HepG2 (cell line): ENCODE measurements around the gene CDH12. TPM values are rescaled to one million over a fixed set of nuclear protein-coding genes. Genes with fewer than 3 reads are reported as not detected.

Experiments used
- ATAC-seq: fragments of 200-7000 bp; cut with Tn5 transposase; 3 replicates; pipeline ENCODE4 v1.9.1; 2020; ENCODE audit warnings: mild to moderate bottlenecking, moderate library complexity
- BruUV-seq: library from RNA; stranded (reverse); fragments of 400-500 nt; replicated peaks from 2 replicates; lab custom pipeline; 2021; lab: Mats Ljungman, UMichigan
- CTCF ChIA-PET: fragments of 300-600 bp; formaldehyde crosslinking; extraction: SDS; loops from one replicate; lab custom pipeline; 2021; ENCODE audit warnings: low total read pairs, inconsistent platforms, low intra/inter-chr PET ratio; lab: Yijun Ruan, JAX
- POLR2A ChIA-PET: fragments of 350-600 bp; sonication (Branson Sonifier 250); formaldehyde crosslinking; loops from one replicate; lab custom pipeline; 2020; ENCODE audit warnings: antibody characterized with exemption, inconsistent platforms; lab: Yijun Ruan, JAX
- DNase-seq: peaks from one replicate; pipeline ENCODE4 v3.0.0-alpha.2; 2015; ENCODE audit warnings: low spot score
- FAIRE-seq: peaks from 3 replicates; lab custom pipeline; 2011; peaks lifted over from hg19 to GRCh38; lab: Jason Lieb, UNC
- H2AFZ ChIP-seq: one replicate; pipeline ENCODE4 v1.6.1; 2011; ENCODE audit warnings: low read length, inconsistent platforms
- H3K27ac ChIP-seq: fragments of 300-600 bp; 3 replicates; pipeline ENCODE4 v1.8.0; 2011; ENCODE audit warnings: mixed run types, mild to moderate bottlenecking, mixed read lengths, low read length, inconsistent platforms; ENCODE audit not compliant: insufficient read depth; ENCODE audit errors: extremely low read length
- H3K27me3 ChIP-seq, 2 experiments: fragments of 200-600 bp in 1 of 2; 2 replicates in 1 of 2; 3 replicates in 1 of 2; pipeline versions ENCODE4 v1.6.0 to v1.8.0; 2011; ENCODE audit warnings: low read length in 2 of 2, mild to moderate bottlenecking in 2 of 2, moderate library complexity in 2 of 2, inconsistent platforms in 1 of 2; ENCODE audit not compliant: insufficient read depth in 2 of 2, control insufficient read depth in 1 of 2
- H3K36me3 ChIP-seq, 2 experiments: fragments of 200-600 bp in 1 of 2; replicated peaks in 1 of 2; 2 replicates in 1 of 2; 3 replicates in 1 of 2; pipeline versions ENCODE4 v1.5.1 to v1.8.0; 2011; ENCODE audit warnings: low read length in 2 of 2, inconsistent platforms in 1 of 2; ENCODE audit not compliant: insufficient read depth in 2 of 2, control insufficient read depth in 1 of 2
- H3K4me1 ChIP-seq: 2 replicates; pipeline ENCODE4 v1.5.1; 2012; ENCODE audit warnings: low read length, inconsistent platforms; ENCODE audit not compliant: insufficient read depth
- H3K4me2 ChIP-seq: 2 replicates; pipeline ENCODE4 v1.6.0; 2011; ENCODE audit warnings: low read depth, low read length, inconsistent platforms
- H3K4me3 ChIP-seq, 3 experiments: fragments of 200-600 bp in 1 of 3; sonication (generic), shearing (Covaris generic) in 1 of 3; replicated peaks in 1 of 3; 2 replicates each; pipeline ENCODE4 v1.5.1; 2011 to 2016; ENCODE audit warnings: low read length in 3 of 3, inconsistent platforms in 2 of 3, low read depth in 2 of 3, mild to moderate bottlenecking in 2 of 3, control low read depth in 1 of 3, mixed read lengths in 1 of 3; ENCODE audit not compliant: insufficient read depth in 1 of 3
- H3K79me2 ChIP-seq: one replicate; pipeline ENCODE4 v1.6.1; 2011; ENCODE audit warnings: low read length, inconsistent platforms; ENCODE audit not compliant: insufficient read depth
- H3K9ac ChIP-seq: 2 replicates; pipeline ENCODE4 v1.6.0; 2011; ENCODE audit warnings: mild to moderate bottlenecking, low read depth, low read length, inconsistent platforms; ENCODE audit not compliant: insufficient read depth
- H3K9me3 ChIP-seq: 2 replicates; pipeline ENCODE4 v1.5.1; 2012; ENCODE audit warnings: mild to moderate bottlenecking, low read length
- H4K20me1 ChIP-seq: 2 replicates; pipeline ENCODE4 v1.6.0; 2011; ENCODE audit warnings: inconsistent platforms, mild to moderate bottlenecking, low read length, moderate library complexity; ENCODE audit not compliant: insufficient read depth
- CHD4 ChIP-seq: fragments of 200-600 bp; sonication (generic); IDR thresholded peaks from 2 replicates; pipeline ENCODE4 v1.7.0; 2017; ENCODE audit warnings: mild to moderate bottlenecking, low read length, borderline replicate concordance
- EP300 ChIP-seq, 3 experiments: sonication (generic) in 1 of 3; formaldehyde crosslinking in 1 of 3; IDR thresholded peaks; 2 replicates each; pipeline versions ENCODE4 v1.5.1 to v1.6.1; 2011 to 2020; ENCODE audit warnings: low read depth in 2 of 3, low read length in 2 of 3, borderline replicate concordance in 1 of 3, improper control_type of control experiment in 1 of 3, mild to moderate bottlenecking in 1 of 3, missing genetic modification reagents in 1 of 3, moderate library complexity in 1 of 3
- TEAD3 ChIP-seq: optimal IDR thresholded peaks from 2 replicates; pipeline ENCODE3; 2016; ENCODE audit warnings: borderline replicate concordance
- ZNF180 ChIP-seq: sonication (generic); formaldehyde crosslinking; IDR thresholded peaks from 2 replicates; pipeline ENCODE4 v1.4.0; 2020; ENCODE audit warnings: low read depth, missing genetic modification reagents, borderline replicate concordance
- ZNF558 ChIP-seq: sonication (generic); formaldehyde crosslinking; IDR thresholded peaks from 2 replicates; pipeline ENCODE4 v1.9.0; 2022; ENCODE audit warnings: mild to moderate bottlenecking, missing genetic modification reagents, borderline replicate concordance
- WGBS: methylation state at CpG from one replicate; pipeline ENCODE4 v1.1.6; 2017; ENCODE audit warnings: low lambda C conversion rate; 5-methylcytosine and 5-hydroxymethylcytosine counted together
- in situ Hi-C: cut with HindIII; loops from 2 replicates; pipeline ENCODE4 v1.10.0; 2017; ENCODE audit warnings: low pct_unique_long_range_greater_than_20kb; ENCODE audit not compliant: extremely low pct_ligation_motif_present
- intact Hi-C: fragments of 100-400 bp; cut with micrococcal nuclease; formaldehyde crosslinking; loops from one replicate; pipeline ENCODE4 v1.10.0; 2022; ENCODE audit not compliant: unreplicated experiment
- polyA plus RNA-seq, 8 experiments: library from polyadenylated mRNA; depleted of rRNA in 3 of 8; stranded (reverse) in 7 of 8; unstranded in 1 of 8; fragments of >200 nt; fragmentation: Illumina TruSeq in 4 of 8; extraction: Trizol in 4 of 8; gene quantifications; 2 replicates each; pipeline versions ENCODE4 v1.2.1 to v1.2.3, GENCODE V29; 2011 to 2016; ENCODE audit warnings: low read depth in 4 of 8, missing spikeins in 1 of 8, mixed read lengths in 1 of 8; ENCODE audit not compliant: insufficient read depth in 1 of 8
- total RNA-seq, 5 experiments: library from RNA; depleted of rRNA; stranded (reverse); fragments of >200 nt; fragmentation: Illumina TruSeq; extraction: Trizol; gene quantifications; 2 replicates each; pipeline ENCODE4 v1.2.3, GENCODE V29; 2016; ENCODE audit warnings: low read depth in 1 of 5
- TF ChIP-seq, protein P1 (sequence below): IDR thresholded peaks from 2 replicates; pipeline ENCODE4 v1.6.1; 2018; ENCODE audit warnings: missing genetic modification reagents
- TF ChIP-seq, protein P2 (sequence below): IDR thresholded peaks from 2 replicates; pipeline ENCODE4 v1.6.1; 2016; ENCODE audit warnings: low read depth, control low read depth

CDH12 gene
- total and polyA plus RNA-seq, 2 of the 13 experiments (the other 11 are each of a cell fraction or from before 2014, with no cell fraction given) = not detected

DNA sequence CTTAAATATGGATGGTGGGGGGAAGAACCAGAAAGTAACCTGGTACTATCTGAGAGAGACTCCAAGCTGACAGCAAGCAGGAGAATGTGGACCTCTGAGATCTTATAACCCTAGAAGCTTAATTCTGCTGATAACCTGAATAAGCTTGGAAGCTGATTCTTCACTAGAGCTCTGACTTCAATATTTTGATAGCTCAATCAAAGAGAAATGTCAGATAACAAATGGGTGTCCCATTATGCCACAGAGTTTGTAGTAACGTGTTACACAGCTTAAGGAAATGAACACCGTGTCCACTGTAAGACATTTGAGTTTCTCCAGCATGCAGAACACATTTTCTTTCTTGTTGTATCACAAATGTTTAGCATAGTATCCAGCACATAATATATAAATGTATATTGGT is 626.7 kb downstream of the CDH12 start:
- ATAC-seq = no peak
- no peak for FAIRE-seq
- DNase-seq = no peak
- no peaks in the 10 kb centered on the region for H3K79me2 ChIP-seq
- intact Hi-C loops = no loop called here
- H2AFZ ChIP-seq = no peak overlapping the region
- H3K36me3 ChIP-seq = no peaks in the 10 kb centered on the region
- no peak overlapping the region for H3K27ac ChIP-seq
- POLR2A ChIA-PET = no interaction called here
- CTCF ChIA-PET = no interaction called here
- TF ChIP-seq EP300 (IDR thresholded peaks at IDR 0.05; ENCODE audit: low read depth in 2 of 2, low read length in 2 of 2) (no peak), EP300 (CRISPR knock-in tag; IDR thresholded peaks at IDR 0.05; ENCODE audit: borderline replicate concordance) (no peak), ZNF558 (CRISPR knock-in tag) (no peak), TEAD3 (CRISPR knock-in tag) (no peak), CHD4 (no peak), ZNF180 (no peak)
- TF ChIP-seq, protein P1, sequence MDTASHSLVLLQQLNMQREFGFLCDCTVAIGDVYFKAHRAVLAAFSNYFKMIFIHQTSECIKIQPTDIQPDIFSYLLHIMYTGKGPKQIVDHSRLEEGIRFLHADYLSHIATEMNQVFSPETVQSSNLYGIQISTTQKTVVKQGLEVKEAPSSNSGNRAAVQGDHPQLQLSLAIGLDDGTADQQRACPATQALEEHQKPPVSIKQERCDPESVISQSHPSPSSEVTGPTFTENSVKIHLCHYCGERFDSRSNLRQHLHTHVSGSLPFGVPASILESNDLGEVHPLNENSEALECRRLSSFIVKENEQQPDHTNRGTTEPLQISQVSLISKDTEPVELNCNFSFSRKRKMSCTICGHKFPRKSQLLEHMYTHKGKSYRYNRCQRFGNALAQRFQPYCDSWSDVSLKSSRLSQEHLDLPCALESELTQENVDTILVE = no peak
- TF ChIP-seq, protein P2, sequence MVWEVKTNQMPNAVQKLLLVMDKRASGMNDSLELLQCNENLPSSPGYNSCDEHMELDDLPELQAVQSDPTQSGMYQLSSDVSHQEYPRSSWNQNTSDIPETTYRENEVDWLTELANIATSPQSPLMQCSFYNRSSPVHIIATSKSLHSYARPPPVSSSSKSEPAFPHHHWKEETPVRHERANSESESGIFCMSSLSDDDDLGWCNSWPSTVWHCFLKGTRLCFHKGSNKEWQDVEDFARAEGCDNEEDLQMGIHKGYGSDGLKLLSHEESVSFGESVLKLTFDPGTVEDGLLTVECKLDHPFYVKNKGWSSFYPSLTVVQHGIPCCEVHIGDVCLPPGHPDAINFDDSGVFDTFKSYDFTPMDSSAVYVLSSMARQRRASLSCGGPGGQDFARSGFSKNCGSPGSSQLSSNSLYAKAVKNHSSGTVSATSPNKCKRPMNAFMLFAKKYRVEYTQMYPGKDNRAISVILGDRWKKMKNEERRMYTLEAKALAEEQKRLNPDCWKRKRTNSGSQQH (CRISPR knock-in tag) = no peak
- TF ChIP-seq, all 625 proteins: peak for 0
- no peaks in the 10 kb centered on the region for H3K4me1 ChIP-seq
- no peak overlapping the region for H3K4me2 ChIP-seq
- H3K27me3 ChIP-seq = no peaks in the 10 kb centered on the region
- H3K9ac ChIP-seq = no peak overlapping the region
- BruUV-seq = no TSS peak
- no peaks in the 10 kb centered on the region for H4K20me1 ChIP-seq
- in situ Hi-C loops = loop anchor here (10.0 kb wide), 1 partner anchor 412 kb away; no protein-coding TSS in a partner anchor
- 7% methylated on average over 2 of the region's 2 CpGs for WGBS
- H3K9me3 ChIP-seq = no peaks in the 10 kb centered on the region
- no peak overlapping the region for H3K4me3 ChIP-seq
